ENCODE results near the gene SLC9A9.
"Not testable (repeated sequence)": the region's sequence is repeated elsewhere in the genome, so short reads cannot be mapped to it uniquely, and the experiment has no call there.

SLC9A9 gene

GRCh38 chr3:143439817-143440216 lies 408.5 kb downstream of the SLC9A9 start:
- TF ChIP-seq CTCF (IDR thresholded peaks at IDR 0.05; ENCODE audit: low read depth, low read length, missing control alignments), result no peak
- Histone ChIP-seq H3K27me3 (replicated peaks) (no peaks in the 10 kb centered on the region), H3K36me3 (replicated peaks) (no peaks in the 10 kb centered on the region), H3K27ac (no peak overlapping the region), H3K4me3 (ENCODE audit: low read depth, low read length) (no peak overlapping the region)
- in situ Hi-C loops (cut with HindIII; ENCODE audit: low pct_ligation_motif_present, low sequenced_read_pairs), result no loop called here
- DNase-seq, result no peak

GRCh38 chr3:143437405-143437804 lies 410.9 kb downstream of the SLC9A9 start:
- no peak for TF ChIP-seq CTCF (IDR thresholded peaks at IDR 0.05; ENCODE audit: low read depth, low read length, missing control alignments)
- in situ Hi-C loops (cut with HindIII; ENCODE audit: low pct_ligation_motif_present, low sequenced_read_pairs), result no loop called here
- H3K4me3 ChIP-seq (ENCODE audit: low read depth, low read length), result no peak overlapping the region
- no peak for DNase-seq
- no peaks in the 10 kb centered on the region for H3K27me3 ChIP-seq (replicated peaks)
- no peak overlapping the region for H3K27ac ChIP-seq
- H3K36me3 ChIP-seq (replicated peaks), result no peaks in the 10 kb centered on the region

GRCh38 chr3:143436231-143436930 lies 411.9 kb downstream of the SLC9A9 start:
- Histone ChIP-seq H3K27ac (no peak overlapping the region), H3K27me3 (replicated peaks) (no peaks in the 10 kb centered on the region), H3K36me3 (replicated peaks) (no peaks in the 10 kb centered on the region), H3K4me3 (ENCODE audit: low read depth, low read length) (no peak overlapping the region)
- no peak for TF ChIP-seq CTCF (IDR thresholded peaks at IDR 0.05; ENCODE audit: low read depth, low read length, missing control alignments)
- in situ Hi-C loops (cut with HindIII; ENCODE audit: low pct_ligation_motif_present, low sequenced_read_pairs), result no loop called here
- DNase-seq, result no peak

GRCh38 chr3:143433787-143434378 lies 414.4 kb downstream of the SLC9A9 start:
- no peak for DNase-seq
- in situ Hi-C loops (cut with HindIII; ENCODE audit: low pct_ligation_motif_present, low sequenced_read_pairs), result no loop called here
- TF ChIP-seq CTCF (IDR thresholded peaks at IDR 0.05; ENCODE audit: low read depth, low read length, missing control alignments), result peak; percentile 66
- Histone ChIP-seq H3K4me3 (ENCODE audit: low read depth, low read length) (no peak overlapping the region), H3K36me3 (replicated peaks) (no peaks in the 10 kb centered on the region), H3K27me3 (replicated peaks) (no peaks in the 10 kb centered on the region), H3K27ac (no peak overlapping the region)

- H3K36me3 ChIP-seq (replicated peaks); H3K27me3 ChIP-seq (replicated peaks); in situ Hi-C loops (cut with HindIII; ENCODE audit: low pct_ligation_motif_present, low sequenced_read_pairs); H3K27ac ChIP-seq; DNase-seq; H3K4me3 ChIP-seq (ENCODE audit: low read depth, low read length): not testable (repeated sequence)
Observed at GRCh38 chr3:143431298-143431697, 417.0 kb downstream of the SLC9A9 start.

GRCh38 chr3:143430568-143430967 lies 417.7 kb downstream of the SLC9A9 start:
- no peak for DNase-seq
- H3K27ac ChIP-seq, result no peak overlapping the region
- in situ Hi-C loops (cut with HindIII; ENCODE audit: low pct_ligation_motif_present, low sequenced_read_pairs), result no loop called here
- no peak for TF ChIP-seq CTCF (IDR thresholded peaks at IDR 0.05; ENCODE audit: low read depth, low read length, missing control alignments)
- H3K27me3 ChIP-seq (replicated peaks), result no peaks in the 10 kb centered on the region
- H3K4me3 ChIP-seq (ENCODE audit: low read depth, low read length), result no peak overlapping the region
- no peaks in the 10 kb centered on the region for H3K36me3 ChIP-seq (replicated peaks)
